Measurements from ENCODE around the gene CMTM3. TPM values are rescaled to one million over a fixed set of nuclear protein-coding genes. Genes with fewer than 3 reads are reported as not detected.

The CMTM3 gene
- total and polyA plus RNA-seq, 4 donors = 1.6 to 12.2 (median 4.6) TPM

- TF ChIP-seq GABPA (IDR thresholded peaks at IDR 0.05 in 1 of 2, conservative IDR thresholded peaks at IDR 0.05 in 1 of 2) (no peak), RAD21 (IDR thresholded peaks at IDR 0.05) (no peak), FOXA1 (IDR thresholded peaks at IDR 0.05) (no peak), SP1 (IDR thresholded peaks at IDR 0.05) (no peak), YY1 (IDR thresholded peaks at IDR 0.05) (no peak), NR2F2 (IDR thresholded peaks at IDR 0.05) (no peak), HNF4A (conservative IDR thresholded peaks at IDR 0.05) (no peak), EGR1 (IDR thresholded peaks at IDR 0.05; ENCODE audit: low read depth in 2 of 2) (no peak), RXRA (IDR thresholded peaks at IDR 0.05) (no peak), HNF4G (IDR thresholded peaks at IDR 0.05) (no peak), JUND (IDR thresholded peaks at IDR 0.05) (no peak), TAF1 (conservative IDR thresholded peaks at IDR 0.05) (no peak), MAX (IDR thresholded peaks at IDR 0.05) (no peak), FOXA2 (IDR thresholded peaks at IDR 0.05) (no peak)
- TF ChIP-seq, protein P1, sequence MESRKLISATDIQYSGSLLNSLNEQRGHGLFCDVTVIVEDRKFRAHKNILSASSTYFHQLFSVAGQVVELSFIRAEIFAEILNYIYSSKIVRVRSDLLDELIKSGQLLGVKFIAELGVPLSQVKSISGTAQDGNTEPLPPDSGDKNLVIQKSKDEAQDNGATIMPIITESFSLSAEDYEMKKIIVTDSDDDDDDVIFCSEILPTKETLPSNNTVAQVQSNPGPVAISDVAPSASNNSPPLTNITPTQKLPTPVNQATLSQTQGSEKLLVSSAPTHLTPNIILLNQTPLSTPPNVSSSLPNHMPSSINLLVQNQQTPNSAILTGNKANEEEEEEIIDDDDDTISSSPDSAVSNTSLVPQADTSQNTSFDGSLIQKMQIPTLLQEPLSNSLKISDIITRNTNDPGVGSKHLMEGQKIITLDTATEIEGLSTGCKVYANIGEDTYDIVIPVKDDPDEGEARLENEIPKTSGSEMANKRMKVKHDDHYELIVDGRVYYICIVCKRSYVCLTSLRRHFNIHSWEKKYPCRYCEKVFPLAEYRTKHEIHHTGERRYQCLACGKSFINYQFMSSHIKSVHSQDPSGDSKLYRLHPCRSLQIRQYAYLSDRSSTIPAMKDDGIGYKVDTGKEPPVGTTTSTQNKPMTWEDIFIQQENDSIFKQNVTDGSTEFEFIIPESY (IDR thresholded peaks at IDR 0.05) = no peak
- TF ChIP-seq, protein P2, sequence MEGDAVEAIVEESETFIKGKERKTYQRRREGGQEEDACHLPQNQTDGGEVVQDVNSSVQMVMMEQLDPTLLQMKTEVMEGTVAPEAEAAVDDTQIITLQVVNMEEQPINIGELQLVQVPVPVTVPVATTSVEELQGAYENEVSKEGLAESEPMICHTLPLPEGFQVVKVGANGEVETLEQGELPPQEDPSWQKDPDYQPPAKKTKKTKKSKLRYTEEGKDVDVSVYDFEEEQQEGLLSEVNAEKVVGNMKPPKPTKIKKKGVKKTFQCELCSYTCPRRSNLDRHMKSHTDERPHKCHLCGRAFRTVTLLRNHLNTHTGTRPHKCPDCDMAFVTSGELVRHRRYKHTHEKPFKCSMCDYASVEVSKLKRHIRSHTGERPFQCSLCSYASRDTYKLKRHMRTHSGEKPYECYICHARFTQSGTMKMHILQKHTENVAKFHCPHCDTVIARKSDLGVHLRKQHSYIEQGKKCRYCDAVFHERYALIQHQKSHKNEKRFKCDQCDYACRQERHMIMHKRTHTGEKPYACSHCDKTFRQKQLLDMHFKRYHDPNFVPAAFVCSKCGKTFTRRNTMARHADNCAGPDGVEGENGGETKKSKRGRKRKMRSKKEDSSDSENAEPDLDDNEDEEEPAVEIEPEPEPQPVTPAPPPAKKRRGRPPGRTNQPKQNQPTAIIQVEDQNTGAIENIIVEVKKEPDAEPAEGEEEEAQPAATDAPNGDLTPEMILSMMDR (IDR thresholded peaks at IDR 0.05; ENCODE audit: low read depth, low read length, missing input control) = no peak
- TF ChIP-seq, protein P3, sequence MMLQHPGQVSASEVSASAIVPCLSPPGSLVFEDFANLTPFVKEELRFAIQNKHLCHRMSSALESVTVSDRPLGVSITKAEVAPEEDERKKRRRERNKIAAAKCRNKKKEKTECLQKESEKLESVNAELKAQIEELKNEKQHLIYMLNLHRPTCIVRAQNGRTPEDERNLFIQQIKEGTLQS (IDR thresholded peaks at IDR 0.05) = no peak
- TF ChIP-seq, protein P4, sequence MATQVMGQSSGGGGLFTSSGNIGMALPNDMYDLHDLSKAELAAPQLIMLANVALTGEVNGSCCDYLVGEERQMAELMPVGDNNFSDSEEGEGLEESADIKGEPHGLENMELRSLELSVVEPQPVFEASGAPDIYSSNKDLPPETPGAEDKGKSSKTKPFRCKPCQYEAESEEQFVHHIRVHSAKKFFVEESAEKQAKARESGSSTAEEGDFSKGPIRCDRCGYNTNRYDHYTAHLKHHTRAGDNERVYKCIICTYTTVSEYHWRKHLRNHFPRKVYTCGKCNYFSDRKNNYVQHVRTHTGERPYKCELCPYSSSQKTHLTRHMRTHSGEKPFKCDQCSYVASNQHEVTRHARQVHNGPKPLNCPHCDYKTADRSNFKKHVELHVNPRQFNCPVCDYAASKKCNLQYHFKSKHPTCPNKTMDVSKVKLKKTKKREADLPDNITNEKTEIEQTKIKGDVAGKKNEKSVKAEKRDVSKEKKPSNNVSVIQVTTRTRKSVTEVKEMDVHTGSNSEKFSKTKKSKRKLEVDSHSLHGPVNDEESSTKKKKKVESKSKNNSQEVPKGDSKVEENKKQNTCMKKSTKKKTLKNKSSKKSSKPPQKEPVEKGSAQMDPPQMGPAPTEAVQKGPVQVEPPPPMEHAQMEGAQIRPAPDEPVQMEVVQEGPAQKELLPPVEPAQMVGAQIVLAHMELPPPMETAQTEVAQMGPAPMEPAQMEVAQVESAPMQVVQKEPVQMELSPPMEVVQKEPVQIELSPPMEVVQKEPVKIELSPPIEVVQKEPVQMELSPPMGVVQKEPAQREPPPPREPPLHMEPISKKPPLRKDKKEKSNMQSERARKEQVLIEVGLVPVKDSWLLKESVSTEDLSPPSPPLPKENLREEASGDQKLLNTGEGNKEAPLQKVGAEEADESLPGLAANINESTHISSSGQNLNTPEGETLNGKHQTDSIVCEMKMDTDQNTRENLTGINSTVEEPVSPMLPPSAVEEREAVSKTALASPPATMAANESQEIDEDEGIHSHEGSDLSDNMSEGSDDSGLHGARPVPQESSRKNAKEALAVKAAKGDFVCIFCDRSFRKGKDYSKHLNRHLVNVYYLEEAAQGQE (IDR thresholded peaks at IDR 0.05) = no peak
- peaks cover 4 to 31% (median 19%) of the 10 kb centered on the region in 4 donors for H3K4me1 ChIP-seq (ENCODE audit: control insufficient read depth in 4 of 4, insufficient read depth in 4 of 4, low read length in 3 of 4)
- H3K27me3 ChIP-seq (ENCODE audit: control insufficient read depth in 4 of 4, insufficient read depth in 4 of 4, low read length in 3 of 4) = no peaks in the 10 kb centered on the region
- no peaks in the 10 kb centered on the region for H3K9me3 ChIP-seq (ENCODE audit: control insufficient read depth in 4 of 4, low read length in 3 of 4)
- H3K36me3 ChIP-seq (ENCODE audit: control insufficient read depth in 4 of 4, insufficient read depth in 3 of 4, low read depth in 1 of 4, low read length in 3 of 4) = peaks cover 0 to 3% (median 0%) of the 10 kb centered on the region in 4 donors
- H3K9ac ChIP-seq (ENCODE audit: low read depth in 1 of 2, low read length in 2 of 2) = no peak overlapping the region
- no peak for DNase-seq (ENCODE audit: low spot score)
- WGBS = 80% methylated on average over 4 of the region's 4 CpGs
- H3K27ac ChIP-seq (ENCODE audit: low read depth in 1 of 2, low read length in 2 of 2) = peak overlapping the region; percentile 9 to 59
- no peak overlapping the region for H3K4me3 ChIP-seq (ENCODE audit: low read depth in 1 of 3, low read length in 3 of 3)
Measured at GRCh38 chr16:66616169-66616568, 11.7 kb downstream of the CMTM3 start.

All from liver (tissue), 9 donors.